GM19099 (cell line): ENCODE data around the gene SOHLH1.

Source experiments
- POLR2A ChIP-seq: IDR thresholded peaks from 3 replicates; pipeline ENCODE4 v1.6.1; 2011; ENCODE audit warnings: low read depth; ENCODE audit not compliant: insufficient read length; ENCODE audit errors: extremely low read depth

The SOHLH1 gene

GRCh38 chr9:135717410-135717809 is 18.1 kb upstream of the SOHLH1 start:
- TF ChIP-seq POLR2A, result no peak

- no peak for TF ChIP-seq POLR2A
Observed at GRCh38 chr9:135716045-135716444, 16.8 kb upstream of the SOHLH1 start.

- TF ChIP-seq POLR2A, result no peak
Observed at GRCh38 chr9:135715056-135715595, 15.8 kb upstream of the SOHLH1 start.

GRCh38 chr9:135714242-135715055 is 15.2 kb upstream of the SOHLH1 start:
- no peak for TF ChIP-seq POLR2A

- TF ChIP-seq POLR2A, result no peak
Observed at GRCh38 chr9:135712613-135713295, 13.5 kb upstream of the SOHLH1 start.

- TF ChIP-seq POLR2A, result no peak
Observed at GRCh38 chr9:135711881-135712280, 12.6 kb upstream of the SOHLH1 start.

- no peak for TF ChIP-seq POLR2A
Observed at GRCh38 chr9:135711391-135711790, 12.1 kb upstream of the SOHLH1 start.

GRCh38 chr9:135708164-135708563 is 8.9 kb upstream of the SOHLH1 start:
- TF ChIP-seq POLR2A, result no peak

GRCh38 chr9:135707252-135708138 is 8.2 kb upstream of the SOHLH1 start:
- TF ChIP-seq POLR2A, result no peak

GRCh38 chr9:135706288-135706687 is 7.0 kb upstream of the SOHLH1 start:
- TF ChIP-seq POLR2A, result no peak

- no peak for TF ChIP-seq POLR2A
Observed at GRCh38 chr9:135705376-135705775, 6.1 kb upstream of the SOHLH1 start.

- TF ChIP-seq POLR2A, result no peak
Observed at GRCh38 chr9:135704483-135704882, 5.2 kb upstream of the SOHLH1 start.

- TF ChIP-seq POLR2A, result no peak
Observed at GRCh38 chr9:135703726-135704125, 4.4 kb upstream of the SOHLH1 start.

- no peak for TF ChIP-seq POLR2A
Observed at GRCh38 chr9:135701959-135702721, 2.9 kb upstream of the SOHLH1 start, which contains the start of gene KCNT1. KCNT1 (plus strand) TSS chr9:135702185; CDS start chr9:135702259, 74 bp downstream.
